ENCODE measurements around the gene NTHL1. TPM values are rescaled to one million over a fixed set of nuclear protein-coding genes. Genes with fewer than 3 reads are reported as not detected.
A peak's percentile ranks its signal among the peaks of the same experiment; 100 is the strongest.

The NTHL1 gene
- total and polyA plus RNA-seq, 2 of the 13 experiments (the other 11 are each of a cell fraction or from before 2014, with no cell fraction given): 47.5 to 64.9 TPM

GRCh38 chr16:2023092-2024031 lies 24.3 kb downstream of the NTHL1 start (continued):
- TF ChIP-seq ZNF646 (CRISPR knock-in tag; IDR thresholded peaks at IDR 0.05) (no peak), KLF13 (CRISPR knock-in tag; IDR thresholded peaks at IDR 0.05) (no peak), PAF1 (CRISPR knock-in tag; IDR thresholded peaks at IDR 0.05) (no peak), PHF8 (CRISPR knock-in tag; IDR thresholded peaks at IDR 0.05) (peak; percentile 66), NFYB (CRISPR knock-in tag; IDR thresholded peaks at IDR 0.05) (peak; percentile 30; the same call in 1 of the 2 replicates), REPIN1 (CRISPR knock-in tag; IDR thresholded peaks at IDR 0.05; ENCODE audit: borderline replicate concordance, low read depth) (peak; percentile 58; the same call in 1 of the 2 replicates), ZNF224 (CRISPR knock-in tag; IDR thresholded peaks at IDR 0.05) (peak; percentile 70; the same call in 1 of the 2 replicates), HOXA7 (CRISPR knock-in tag; IDR thresholded peaks at IDR 0.05) (no peak), UBTF (CRISPR knock-in tag; IDR thresholded peaks at IDR 0.05) (peak; percentile 3; the same call in 1 of the 2 replicates), ELF3 (CRISPR knock-in tag; IDR thresholded peaks at IDR 0.05) (peak; percentile 35), MEIS1 (CRISPR knock-in tag; IDR thresholded peaks at IDR 0.05; ENCODE audit: borderline replicate concordance) (0 out of 2 replicates have a peak, but pooled peaks have one; percentile 31), XRCC5 (optimal IDR thresholded peaks at IDR 0.05; ENCODE audit: low read length) (no peak), DNMT1 (CRISPR knock-in tag; IDR thresholded peaks at IDR 0.05) (no peak), GABPB1 (CRISPR knock-in tag; IDR thresholded peaks at IDR 0.05) (peak; percentile 83), TGIF2 (CRISPR knock-in tag; IDR thresholded peaks at IDR 0.05) (no peak; the same call in 1 of the 2 replicates), PLRG1 (conservative IDR thresholded peaks at IDR 0.05) (no peak), ZFP91 (CRISPR knock-in tag; IDR thresholded peaks at IDR 0.05; ENCODE audit: borderline replicate concordance) (peak; percentile 55; the same call in 1 of the 2 replicates), SAFB2 (CRISPR knock-in tag; IDR thresholded peaks at IDR 0.05; ENCODE audit: borderline replicate concordance, low read depth) (no peak), CHD2 (IDR thresholded peaks at IDR 0.05; ENCODE audit: low read depth, low read length) (peak; percentile 36; the same call in 1 of the 2 replicates)
